Measurements from ENCODE around the gene FUS.

The FUS gene

GRCh38 chr16:31204871-31205666 lies 25.1 kb downstream of the FUS start:
- no peak for DNase-seq

- DNase-seq: no peak
Measured at GRCh38 chr16:31206776-31207175, 26.8 kb downstream of the FUS start.

GRCh38 chr16:31213342-31213741 lies 33.4 kb downstream of the FUS start:
- DNase-seq: no peak

- no peak for DNase-seq
Measured at GRCh38 chr16:31213877-31214707, 34.2 kb downstream of the FUS start, which contains the start of gene TRIM72. Gene TRIM72, plus strand, starts transcription at chr16:31214119. Its CDS starts 620 bp downstream, at chr16:31214739.

GRCh38 chr16:31214708-31215286 lies 34.9 kb downstream of the FUS start:
- DNase-seq: no peak

- DNase-seq: no peak
Measured at GRCh38 chr16:31215287-31216162, 35.6 kb downstream of the FUS start.

- no peak for DNase-seq
Measured at GRCh38 chr16:31216422-31217135, 36.6 kb downstream of the FUS start, which contains the start of gene PYDC1. Gene PYDC1, minus strand, starts transcription at chr16:31217135. Its CDS starts 107 bp downstream, at chr16:31217028.

- DNase-seq: no peak
Measured at GRCh38 chr16:31217136-31217530, 37.2 kb downstream of the FUS start.

GRCh38 chr16:31219154-31219741 lies 39.3 kb downstream of the FUS start:
- no peak for DNase-seq

- DNase-seq: no peak
Measured at GRCh38 chr16:31221357-31222160, 41.6 kb downstream of the FUS start.

- no peak for DNase-seq
Measured at GRCh38 chr16:31223044-31223443, 43.1 kb downstream of the FUS start.

- DNase-seq: no peak
Measured at GRCh38 chr16:31224092-31224955, 44.4 kb downstream of the FUS start.

- no peak for DNase-seq
Measured at GRCh38 chr16:31225193-31225592, 45.3 kb downstream of the FUS start.

GRCh38 chr16:31228206-31228605 lies 48.3 kb downstream of the FUS start:
- no peak for DNase-seq

GRCh38 chr16:31229501-31229900 lies 49.6 kb downstream of the FUS start:
- DNase-seq: no peak

- DNase-seq: no peak
Measured at GRCh38 chr16:31238041-31238440, 58.1 kb downstream of the FUS start.
